Keratinocyte (primary cell): ENCODE measurements around the gene SETD4.

Experiments used
- EZH2 ChIP-seq: IDR thresholded peaks from one replicate; pipeline ENCODE4 v1.6.1; 2012; ENCODE audit warnings: inconsistent platforms, mild to moderate bottlenecking, low read length, moderate library complexity
- TF ChIP-seq, protein P1 (sequence below), 3 experiments: IDR thresholded peaks in 1 of 3; conservative IDR thresholded peaks in 1 of 3; optimal IDR thresholded peaks in 1 of 3; 2 replicates in 2 of 3; 3 replicates in 1 of 3; pipeline versions ENCODE3 to v1.5.1; 2011; ENCODE audit warnings: low read length in 3 of 3, mild to moderate bottlenecking in 3 of 3, moderate library complexity in 2 of 3, control low read depth in 1 of 3, inconsistent platforms in 1 of 3; ENCODE audit not compliant: insufficient read depth in 2 of 3; ENCODE audit errors: extremely low read depth in 1 of 3

DNA sequence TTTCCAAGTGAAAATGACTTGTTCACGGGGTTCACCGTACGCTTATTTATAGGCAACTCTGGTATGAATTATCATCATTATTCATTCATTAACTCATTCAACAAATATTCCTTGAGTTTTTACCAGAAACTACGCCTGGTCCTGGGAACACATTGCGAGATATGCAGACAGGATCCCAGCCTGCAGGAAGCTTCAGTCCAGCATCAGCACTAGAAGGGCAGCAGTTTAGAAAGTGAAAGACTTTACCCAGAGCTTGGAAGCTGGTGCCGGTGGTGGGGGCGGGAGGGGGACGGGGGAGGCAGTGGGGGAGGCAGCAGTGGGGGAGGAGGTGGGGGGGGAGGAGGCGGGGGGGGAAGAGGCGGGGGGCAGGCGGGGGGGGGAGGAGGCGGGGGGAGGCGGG, 55.9 kb downstream of the SETD4 start:
- TF ChIP-seq, protein P1, sequence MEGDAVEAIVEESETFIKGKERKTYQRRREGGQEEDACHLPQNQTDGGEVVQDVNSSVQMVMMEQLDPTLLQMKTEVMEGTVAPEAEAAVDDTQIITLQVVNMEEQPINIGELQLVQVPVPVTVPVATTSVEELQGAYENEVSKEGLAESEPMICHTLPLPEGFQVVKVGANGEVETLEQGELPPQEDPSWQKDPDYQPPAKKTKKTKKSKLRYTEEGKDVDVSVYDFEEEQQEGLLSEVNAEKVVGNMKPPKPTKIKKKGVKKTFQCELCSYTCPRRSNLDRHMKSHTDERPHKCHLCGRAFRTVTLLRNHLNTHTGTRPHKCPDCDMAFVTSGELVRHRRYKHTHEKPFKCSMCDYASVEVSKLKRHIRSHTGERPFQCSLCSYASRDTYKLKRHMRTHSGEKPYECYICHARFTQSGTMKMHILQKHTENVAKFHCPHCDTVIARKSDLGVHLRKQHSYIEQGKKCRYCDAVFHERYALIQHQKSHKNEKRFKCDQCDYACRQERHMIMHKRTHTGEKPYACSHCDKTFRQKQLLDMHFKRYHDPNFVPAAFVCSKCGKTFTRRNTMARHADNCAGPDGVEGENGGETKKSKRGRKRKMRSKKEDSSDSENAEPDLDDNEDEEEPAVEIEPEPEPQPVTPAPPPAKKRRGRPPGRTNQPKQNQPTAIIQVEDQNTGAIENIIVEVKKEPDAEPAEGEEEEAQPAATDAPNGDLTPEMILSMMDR (optimal IDR thresholded peaks at IDR 0.05 in 1 of 3, IDR thresholded peaks at IDR 0.05 in 1 of 3, conservative IDR thresholded peaks at IDR 0.05 in 1 of 3; ENCODE audit: extremely low read depth in 1 of 3, insufficient read depth in 2 of 3, low read length in 3 of 3) = no peak
- no peak for TF ChIP-seq EZH2
